Brain microvascular endothelial cell (primary cell): ENCODE results near the gene SREK1IP1.

ENCODE experiments used
- DNase-seq: peaks from one replicate; pipeline ENCODE4 v3.0.0-alpha.2; 2020
- H3K27ac ChIP-seq: fragments of 250-450 bp; sonication (Bioruptor Pico); 2 replicates; pipeline ENCODE4 v1.5.1; 2020; ENCODE audit warnings: mild to moderate bottlenecking, moderate library complexity
- H3K27me3 ChIP-seq: fragments of 250-450 bp; sonication (Bioruptor Pico); replicated peaks from 2 replicates; pipeline ENCODE4 v1.5.1; 2020; ENCODE audit warnings: mild to moderate bottlenecking
- H3K36me3 ChIP-seq: fragments of 250-450 bp; sonication (Bioruptor Pico); replicated peaks from 2 replicates; pipeline ENCODE4 v1.5.1; 2020; ENCODE audit warnings: mild to moderate bottlenecking
- H3K4me3 ChIP-seq: 2 replicates; pipeline ENCODE4 v1.5.1; 2011; ENCODE audit warnings: low read depth, mild to moderate bottlenecking, control low read depth, low read length, moderate library complexity
- CTCF ChIP-seq: IDR thresholded peaks from 2 replicates; pipeline ENCODE4 v1.5.1; 2011; ENCODE audit warnings: low read depth, mild to moderate bottlenecking, moderate library complexity, low read length, control low read depth, inconsistent platforms; ENCODE audit errors: missing control alignments
- in situ Hi-C: cut with HindIII; loops from 2 replicates; pipeline ENCODE4 v1.10.0; 2017; ENCODE audit warnings: low sequenced_read_pairs, low pct_ligation_motif_present

SREK1IP1 gene

GRCh38 chr5:64690104-64690416, 78.4 kb downstream of the SREK1IP1 start:
- H3K36me3 ChIP-seq: no peaks in the 10 kb centered on the region
- no peak for DNase-seq
- peaks cover 25% of the 10 kb centered on the region for H3K27me3 ChIP-seq
- no peak overlapping the region for H3K27ac ChIP-seq
- H3K4me3 ChIP-seq: peak overlapping the region; percentile 43
- no peak for TF ChIP-seq CTCF
- in situ Hi-C loops: no loop called here

- Histone ChIP-seq H3K27me3 (peaks cover 25% of the 10 kb centered on the region), H3K36me3 (no peaks in the 10 kb centered on the region), H3K27ac (no peak overlapping the region), H3K4me3 (no peak overlapping the region)
- in situ Hi-C loops: no loop called here
- TF ChIP-seq CTCF: no peak
- DNase-seq: no peak
Observed at GRCh38 chr5:64688965-64689364, 79.5 kb downstream of the SREK1IP1 start.

GRCh38 chr5:64688391-64688790, 80.1 kb downstream of the SREK1IP1 start:
- in situ Hi-C loops: no loop called here
- Histone ChIP-seq H3K27ac (no peak overlapping the region), H3K27me3 (peaks cover 25% of the 10 kb centered on the region), H3K36me3 (no peaks in the 10 kb centered on the region), H3K4me3 (no peak overlapping the region)
- DNase-seq: no peak
- no peak for TF ChIP-seq CTCF

GRCh38 chr5:64685866-64686265, 82.6 kb downstream of the SREK1IP1 start:
- peaks cover 19% of the 10 kb centered on the region for H3K27me3 ChIP-seq
- no peak for TF ChIP-seq CTCF
- in situ Hi-C loops: no loop called here
- H3K27ac ChIP-seq: no peak overlapping the region
- H3K36me3 ChIP-seq: no peaks in the 10 kb centered on the region
- H3K4me3 ChIP-seq: no peak overlapping the region
- no peak for DNase-seq

GRCh38 chr5:64682608-64683007, 85.9 kb downstream of the SREK1IP1 start:
- in situ Hi-C loops: no loop called here
- Histone ChIP-seq H3K27ac (no peak overlapping the region), H3K27me3 (no peaks in the 10 kb centered on the region), H3K36me3 (no peaks in the 10 kb centered on the region), H3K4me3 (no peak overlapping the region)
- peak; percentile 8 for TF ChIP-seq CTCF
- no peak for DNase-seq

- peak; percentile 64 for TF ChIP-seq CTCF
- in situ Hi-C loops: no loop called here
- Histone ChIP-seq H3K27ac (no peak overlapping the region), H3K27me3 (no peaks in the 10 kb centered on the region), H3K4me3 (no peak overlapping the region), H3K36me3 (no peaks in the 10 kb centered on the region)
- peak; percentile 14 for DNase-seq
Observed at GRCh38 chr5:64680289-64680688, 88.2 kb downstream of the SREK1IP1 start.
